HG03378 (cell line): ENCODE results near the gene SYDE2.

Source experiments
- ATAC-seq: cut with Tn5 transposase; IDR thresholded peaks from one replicate; pipeline ENCODE4 v1.9.1; 2021; ENCODE audit warnings: mild to moderate bottlenecking, moderate library complexity; ENCODE audit not compliant: unreplicated experiment

The SYDE2 gene

GRCh38 chr1:85125891-85126290 lies 74.9 kb downstream of the SYDE2 start:
- ATAC-seq = no peak

- no peak for ATAC-seq
Observed at GRCh38 chr1:85124091-85124490, 76.7 kb downstream of the SYDE2 start.

- ATAC-seq = no peak
Observed at GRCh38 chr1:85122169-85122568, 78.6 kb downstream of the SYDE2 start.

GRCh38 chr1:85121744-85122143 lies 79.1 kb downstream of the SYDE2 start:
- ATAC-seq = no peak

GRCh38 chr1:85118751-85119150 lies 82.1 kb downstream of the SYDE2 start:
- ATAC-seq = no peak

- no peak for ATAC-seq
Observed at GRCh38 chr1:85116856-85117255, 84.0 kb downstream of the SYDE2 start.

- ATAC-seq = no peak
Observed at GRCh38 chr1:85115933-85116332, 84.9 kb downstream of the SYDE2 start.

- ATAC-seq = no peak
Observed at GRCh38 chr1:85111695-85112094, 89.1 kb downstream of the SYDE2 start.

GRCh38 chr1:85109475-85109874 lies 91.3 kb downstream of the SYDE2 start:
- ATAC-seq = no peak
